HepG2 (cell line): ENCODE measurements around the gene LLGL1. TPM values are rescaled to one million over a fixed set of nuclear protein-coding genes. Genes with fewer than 3 reads are reported as not detected.

Experiments
- ATAC-seq: fragments of 200-7000 bp; cut with Tn5 transposase; 3 replicates; pipeline ENCODE4 v1.9.1; 2020; ENCODE audit warnings: mild to moderate bottlenecking, moderate library complexity
- BruUV-seq: library from RNA; stranded (reverse); fragments of 400-500 nt; replicated peaks from 2 replicates; lab custom pipeline; 2021; lab: Mats Ljungman, UMichigan
- CTCF ChIA-PET: fragments of 300-600 bp; formaldehyde crosslinking; extraction: SDS; loops from one replicate; lab custom pipeline; 2021; ENCODE audit warnings: low total read pairs, inconsistent platforms, low intra/inter-chr PET ratio; lab: Yijun Ruan, JAX
- POLR2A ChIA-PET: fragments of 350-600 bp; sonication (Branson Sonifier 250); formaldehyde crosslinking; loops from one replicate; lab custom pipeline; 2020; ENCODE audit warnings: antibody characterized with exemption, inconsistent platforms; lab: Yijun Ruan, JAX
- DNase-seq: peaks from one replicate; pipeline ENCODE4 v3.0.0-alpha.2; 2015; ENCODE audit warnings: low spot score
- FAIRE-seq: peaks from 3 replicates; lab custom pipeline; 2011; peaks lifted over from hg19 to GRCh38; lab: Jason Lieb, UNC
- H2AFZ ChIP-seq: one replicate; pipeline ENCODE4 v1.6.1; 2011; ENCODE audit warnings: low read length, inconsistent platforms
- H3K27ac ChIP-seq: fragments of 300-600 bp; 3 replicates; pipeline ENCODE4 v1.8.0; 2011; ENCODE audit warnings: mixed run types, mild to moderate bottlenecking, mixed read lengths, low read length, inconsistent platforms; ENCODE audit not compliant: insufficient read depth; ENCODE audit errors: extremely low read length
- H3K27me3 ChIP-seq, 2 experiments: fragments of 200-600 bp in 1 of 2; 2 replicates in 1 of 2; 3 replicates in 1 of 2; pipeline versions ENCODE4 v1.6.0 to v1.8.0; 2011; ENCODE audit warnings: low read length in 2 of 2, mild to moderate bottlenecking in 2 of 2, moderate library complexity in 2 of 2, inconsistent platforms in 1 of 2; ENCODE audit not compliant: insufficient read depth in 2 of 2, control insufficient read depth in 1 of 2
- H3K36me3 ChIP-seq, 2 experiments: fragments of 200-600 bp in 1 of 2; replicated peaks in 1 of 2; 2 replicates in 1 of 2; 3 replicates in 1 of 2; pipeline versions ENCODE4 v1.5.1 to v1.8.0; 2011; ENCODE audit warnings: low read length in 2 of 2, inconsistent platforms in 1 of 2; ENCODE audit not compliant: insufficient read depth in 2 of 2, control insufficient read depth in 1 of 2
- H3K4me1 ChIP-seq: 2 replicates; pipeline ENCODE4 v1.5.1; 2012; ENCODE audit warnings: low read length, inconsistent platforms; ENCODE audit not compliant: insufficient read depth
- H3K4me2 ChIP-seq: 2 replicates; pipeline ENCODE4 v1.6.0; 2011; ENCODE audit warnings: low read depth, low read length, inconsistent platforms
- H3K4me3 ChIP-seq, 3 experiments: fragments of 200-600 bp in 1 of 3; sonication (generic), shearing (Covaris generic) in 1 of 3; replicated peaks in 1 of 3; 2 replicates each; pipeline ENCODE4 v1.5.1; 2011 to 2016; ENCODE audit warnings: low read length in 3 of 3, inconsistent platforms in 2 of 3, low read depth in 2 of 3, mild to moderate bottlenecking in 2 of 3, control low read depth in 1 of 3, mixed read lengths in 1 of 3; ENCODE audit not compliant: insufficient read depth in 1 of 3
- H3K79me2 ChIP-seq: one replicate; pipeline ENCODE4 v1.6.1; 2011; ENCODE audit warnings: low read length, inconsistent platforms; ENCODE audit not compliant: insufficient read depth
- H3K9ac ChIP-seq: 2 replicates; pipeline ENCODE4 v1.6.0; 2011; ENCODE audit warnings: mild to moderate bottlenecking, low read depth, low read length, inconsistent platforms; ENCODE audit not compliant: insufficient read depth
- H3K9me3 ChIP-seq: 2 replicates; pipeline ENCODE4 v1.5.1; 2012; ENCODE audit warnings: mild to moderate bottlenecking, low read length
- H4K20me1 ChIP-seq: 2 replicates; pipeline ENCODE4 v1.6.0; 2011; ENCODE audit warnings: inconsistent platforms, mild to moderate bottlenecking, low read length, moderate library complexity; ENCODE audit not compliant: insufficient read depth
- FOXC1 ChIP-seq: sonication (generic); formaldehyde crosslinking; IDR thresholded peaks from 2 replicates; pipeline ENCODE4 v1.8.0; 2022; ENCODE audit warnings: mild to moderate bottlenecking, missing genetic modification reagents, borderline replicate concordance
- FOXK1 ChIP-seq: sonication (generic); formaldehyde crosslinking; IDR thresholded peaks from 2 replicates; pipeline ENCODE4 v1.4.0; 2020; ENCODE audit warnings: low read depth, missing genetic modification reagents, borderline replicate concordance
- HNF4A ChIP-seq: sonication (generic); formaldehyde crosslinking; IDR thresholded peaks from 2 replicates; pipeline ENCODE4 v1.4.0; 2020; ENCODE audit warnings: missing genetic modification reagents
- KDM6A ChIP-seq: IDR thresholded peaks from 2 replicates; pipeline ENCODE4 v1.6.1; 2016; ENCODE audit warnings: low read depth
- KLF16 ChIP-seq, 2 experiments: sonication (generic) in 1 of 2; formaldehyde crosslinking in 1 of 2; IDR thresholded peaks; 2 replicates each; pipeline versions ENCODE4 v1.6.1 to v1.8.0; 2016 to 2023; ENCODE audit warnings: missing genetic modification reagents in 2 of 2, missing compliant biosample characterization in 1 of 2
- MATR3 ChIP-seq: sonication (generic); formaldehyde crosslinking; IDR thresholded peaks from 2 replicates; pipeline ENCODE4 v1.4.0; 2020; ENCODE audit warnings: missing genetic modification reagents
- PHB2 ChIP-seq: fragments of 450-650 bp; IDR thresholded peaks from 2 replicates; pipeline ENCODE4 v1.6.1; 2018; ENCODE audit not compliant: partially characterized antibody
- SALL1 ChIP-seq: sonication (generic); formaldehyde crosslinking; IDR thresholded peaks from 2 replicates; pipeline ENCODE4 v1.8.0; 2022; ENCODE audit warnings: mild to moderate bottlenecking, missing genetic modification reagents
- SOX6 ChIP-seq, 2 experiments: fragments of 450-650 bp in 1 of 2; sonication (generic) in 1 of 2; formaldehyde crosslinking in 1 of 2; IDR thresholded peaks; 2 replicates each; pipeline versions ENCODE4 v1.4.0 to v1.6.1; 2017 to 2020; ENCODE audit warnings: antibody characterized with exemption in 1 of 2, mild to moderate bottlenecking in 1 of 2, missing genetic modification reagents in 1 of 2
- TAF1 ChIP-seq: sonication (generic); formaldehyde crosslinking; IDR thresholded peaks from 2 replicates; pipeline ENCODE4 v1.4.0; 2020; ENCODE audit warnings: missing genetic modification reagents
- TEAD3 ChIP-seq: optimal IDR thresholded peaks from 2 replicates; pipeline ENCODE3; 2016; ENCODE audit warnings: borderline replicate concordance
- U2AF1 ChIP-seq: fragments of 200-400 bp; formaldehyde crosslinking; optimal IDR thresholded peaks from 2 replicates; pipeline ENCODE3; 2017; ENCODE audit warnings: mild to moderate bottlenecking, low read depth, low read length
- ZNF224 ChIP-seq: sonication (generic); formaldehyde crosslinking; IDR thresholded peaks from 2 replicates; pipeline ENCODE4 v1.5.0; 2020; ENCODE audit warnings: mild to moderate bottlenecking, missing genetic modification reagents
- ZNF331 ChIP-seq: sonication (generic); formaldehyde crosslinking; IDR thresholded peaks from 2 replicates; pipeline ENCODE4 v1.4.0; 2020; ENCODE audit warnings: missing genetic modification reagents
- ZNF431 ChIP-seq: sonication (generic); formaldehyde crosslinking; IDR thresholded peaks from 2 replicates; pipeline ENCODE4 v1.9.0; 2022; ENCODE audit warnings: missing genetic modification reagents, low read depth, mild to moderate bottlenecking, borderline replicate concordance
- ZNF547 ChIP-seq: sonication (generic); formaldehyde crosslinking; IDR thresholded peaks from 2 replicates; pipeline ENCODE4 v1.5.1; 2020; ENCODE audit warnings: mild to moderate bottlenecking, missing genetic modification reagents
- ZNF598 ChIP-seq: sonication (generic); formaldehyde crosslinking; IDR thresholded peaks from 2 replicates; pipeline ENCODE4 v1.5.1; 2020; ENCODE audit warnings: mild to moderate bottlenecking, missing genetic modification reagents, borderline replicate concordance
- WGBS: methylation state at CpG from one replicate; pipeline ENCODE4 v1.1.6; 2017; ENCODE audit warnings: low lambda C conversion rate; 5-methylcytosine and 5-hydroxymethylcytosine counted together
- in situ Hi-C: cut with HindIII; loops from 2 replicates; pipeline ENCODE4 v1.10.0; 2017; ENCODE audit warnings: low pct_unique_long_range_greater_than_20kb; ENCODE audit not compliant: extremely low pct_ligation_motif_present
- intact Hi-C: fragments of 100-400 bp; cut with micrococcal nuclease; formaldehyde crosslinking; loops from one replicate; pipeline ENCODE4 v1.10.0; 2022; ENCODE audit not compliant: unreplicated experiment
- polyA plus RNA-seq, 8 experiments: library from polyadenylated mRNA; depleted of rRNA in 3 of 8; stranded (reverse) in 7 of 8; unstranded in 1 of 8; fragments of >200 nt; fragmentation: Illumina TruSeq in 4 of 8; extraction: Trizol in 4 of 8; gene quantifications; 2 replicates each; pipeline versions ENCODE4 v1.2.1 to v1.2.3, GENCODE V29; 2011 to 2016; ENCODE audit warnings: low read depth in 4 of 8, missing spikeins in 1 of 8, mixed read lengths in 1 of 8; ENCODE audit not compliant: insufficient read depth in 1 of 8
- total RNA-seq, 5 experiments: library from RNA; depleted of rRNA; stranded (reverse); fragments of >200 nt; fragmentation: Illumina TruSeq; extraction: Trizol; gene quantifications; 2 replicates each; pipeline ENCODE4 v1.2.3, GENCODE V29; 2016; ENCODE audit warnings: low read depth in 1 of 5
- TF ChIP-seq, protein P1 (sequence below): sonication (generic); formaldehyde crosslinking; IDR thresholded peaks from 2 replicates; pipeline ENCODE4 v1.4.0; 2020; ENCODE audit warnings: missing genetic modification reagents
- TF ChIP-seq, protein P2 (sequence below): IDR thresholded peaks from 2 replicates; pipeline ENCODE4 v1.6.1; 2016; ENCODE audit warnings: mild to moderate bottlenecking, missing biosample characterization, missing genetic modification reagents
- TF ChIP-seq, protein P3 (sequence below): sonication (generic); formaldehyde crosslinking; IDR thresholded peaks from 2 replicates; pipeline ENCODE4 v1.5.0; 2020; ENCODE audit warnings: mild to moderate bottlenecking, missing genetic modification reagents, moderate library complexity

The LLGL1 gene
- total and polyA plus RNA-seq, 2 of the 13 experiments (the other 11 are each of a cell fraction or from before 2014, with no cell fraction given) = 15.0 to 15.3 TPM

DNA sequence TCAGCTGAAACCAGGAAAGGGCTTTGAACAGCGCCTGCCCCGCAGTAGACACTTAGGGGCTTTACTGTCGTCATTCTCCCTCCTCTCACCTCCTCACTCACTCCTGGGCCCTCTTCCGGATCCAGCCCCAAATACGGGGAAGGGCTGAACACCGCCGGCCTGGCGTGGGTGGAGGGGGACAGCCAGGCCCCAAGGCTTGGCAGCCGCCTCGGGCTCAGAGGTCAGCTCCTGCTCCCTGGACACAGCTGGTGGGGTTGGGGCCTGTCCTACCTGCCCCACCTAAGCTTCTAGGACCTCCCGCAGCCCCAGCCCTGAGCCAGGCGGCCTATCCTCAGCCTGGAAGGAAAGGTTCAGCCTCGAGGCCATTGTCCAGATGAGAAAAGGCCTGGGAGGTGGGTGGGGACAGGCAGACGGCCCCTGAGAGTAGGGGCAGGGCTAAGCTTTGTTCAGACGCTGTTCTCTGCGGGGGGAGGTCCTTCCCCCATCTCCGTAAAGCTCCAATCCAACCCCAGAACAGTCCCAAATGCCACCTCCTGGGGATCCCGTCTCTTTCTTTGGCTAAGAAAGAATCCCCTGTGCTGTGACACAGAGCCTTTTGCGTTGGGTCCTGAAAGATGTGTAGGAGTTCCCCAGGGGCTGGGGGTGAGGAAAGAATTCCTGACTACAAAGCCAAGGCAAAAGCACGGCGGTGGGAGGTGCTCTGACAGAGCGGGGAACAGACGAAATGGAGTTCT, 881 bp upstream of the LLGL1 start:
- CTCF ChIA-PET = no interaction called here
- in situ Hi-C loops = loop anchor here (5.0 kb wide), 1 partner anchor 33 kb away; the partner anchor contains the start of gene FLII
- TF ChIP-seq MATR3 (CRISPR knock-in tag) (no peak), ZNF431 (CRISPR knock-in tag) (0 out of 2 replicates have a peak, but pooled peaks have one; percentile 43), FOXC1 (CRISPR knock-in tag) (0 out of 2 replicates have a peak, but pooled peaks have one; percentile 13), HNF4A (CRISPR knock-in tag) (peak; percentile 62), KDM6A (peak; percentile 17; the same call in 1 of the 2 replicates), SOX6 (IDR thresholded peaks at IDR 0.05) (no peak), SOX6 (CRISPR knock-in tag; IDR thresholded peaks at IDR 0.05) (peak; percentile 17; the same call in 1 of the 2 replicates), PHB2 (no peak), ZNF598 (0 out of 2 replicates have a peak, but pooled peaks have one; percentile 33), KLF16 (CRISPR knock-in tag; IDR thresholded peaks at IDR 0.05) (peak in 1 of 2 experiments; percentile 37; a peak in 1 of 4 replicates), ZNF547 (CRISPR knock-in tag) (0 out of 2 replicates have a peak, but pooled peaks have one; percentile 15), ZNF224 (CRISPR knock-in tag) (no peak), ZNF331 (CRISPR knock-in tag) (no peak), FOXK1 (CRISPR knock-in tag) (0 out of 2 replicates have a peak, but pooled peaks have one; percentile 14), SALL1 (CRISPR knock-in tag) (peak; percentile 47; the same call in 1 of the 2 replicates), TEAD3 (CRISPR knock-in tag) (peak; percentile 17), TAF1 (peak; percentile 63), U2AF1 (peak; percentile 53)
- TF ChIP-seq, protein P1, sequence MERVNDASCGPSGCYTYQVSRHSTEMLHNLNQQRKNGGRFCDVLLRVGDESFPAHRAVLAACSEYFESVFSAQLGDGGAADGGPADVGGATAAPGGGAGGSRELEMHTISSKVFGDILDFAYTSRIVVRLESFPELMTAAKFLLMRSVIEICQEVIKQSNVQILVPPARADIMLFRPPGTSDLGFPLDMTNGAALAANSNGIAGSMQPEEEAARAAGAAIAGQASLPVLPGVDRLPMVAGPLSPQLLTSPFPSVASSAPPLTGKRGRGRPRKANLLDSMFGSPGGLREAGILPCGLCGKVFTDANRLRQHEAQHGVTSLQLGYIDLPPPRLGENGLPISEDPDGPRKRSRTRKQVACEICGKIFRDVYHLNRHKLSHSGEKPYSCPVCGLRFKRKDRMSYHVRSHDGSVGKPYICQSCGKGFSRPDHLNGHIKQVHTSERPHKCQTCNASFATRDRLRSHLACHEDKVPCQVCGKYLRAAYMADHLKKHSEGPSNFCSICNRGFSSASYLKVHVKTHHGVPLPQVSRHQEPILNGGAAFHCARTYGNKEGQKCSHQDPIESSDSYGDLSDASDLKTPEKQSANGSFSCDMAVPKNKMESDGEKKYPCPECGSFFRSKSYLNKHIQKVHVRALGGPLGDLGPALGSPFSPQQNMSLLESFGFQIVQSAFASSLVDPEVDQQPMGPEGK = peak; percentile 90
- TF ChIP-seq, protein P2, sequence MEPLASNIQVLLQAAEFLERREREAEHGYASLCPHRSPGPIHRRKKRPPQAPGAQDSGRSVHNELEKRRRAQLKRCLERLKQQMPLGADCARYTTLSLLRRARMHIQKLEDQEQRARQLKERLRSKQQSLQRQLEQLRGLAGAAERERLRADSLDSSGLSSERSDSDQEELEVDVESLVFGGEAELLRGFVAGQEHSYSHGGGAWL = peak; percentile 49; the same call in 1 of the 2 replicates
- TF ChIP-seq, protein P3, sequence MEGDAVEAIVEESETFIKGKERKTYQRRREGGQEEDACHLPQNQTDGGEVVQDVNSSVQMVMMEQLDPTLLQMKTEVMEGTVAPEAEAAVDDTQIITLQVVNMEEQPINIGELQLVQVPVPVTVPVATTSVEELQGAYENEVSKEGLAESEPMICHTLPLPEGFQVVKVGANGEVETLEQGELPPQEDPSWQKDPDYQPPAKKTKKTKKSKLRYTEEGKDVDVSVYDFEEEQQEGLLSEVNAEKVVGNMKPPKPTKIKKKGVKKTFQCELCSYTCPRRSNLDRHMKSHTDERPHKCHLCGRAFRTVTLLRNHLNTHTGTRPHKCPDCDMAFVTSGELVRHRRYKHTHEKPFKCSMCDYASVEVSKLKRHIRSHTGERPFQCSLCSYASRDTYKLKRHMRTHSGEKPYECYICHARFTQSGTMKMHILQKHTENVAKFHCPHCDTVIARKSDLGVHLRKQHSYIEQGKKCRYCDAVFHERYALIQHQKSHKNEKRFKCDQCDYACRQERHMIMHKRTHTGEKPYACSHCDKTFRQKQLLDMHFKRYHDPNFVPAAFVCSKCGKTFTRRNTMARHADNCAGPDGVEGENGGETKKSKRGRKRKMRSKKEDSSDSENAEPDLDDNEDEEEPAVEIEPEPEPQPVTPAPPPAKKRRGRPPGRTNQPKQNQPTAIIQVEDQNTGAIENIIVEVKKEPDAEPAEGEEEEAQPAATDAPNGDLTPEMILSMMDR (CRISPR knock-in tag) = 0 out of 2 replicates have a peak, but pooled peaks have one; percentile 5

More for the DNA sequence above, 881 bp upstream of the LLGL1 start:
- H3K4me1 ChIP-seq = peaks cover 52% of the 10 kb centered on the region
- ATAC-seq = peak; percentile 69
- intact Hi-C loops = no loop called here
- H3K27ac ChIP-seq = peak overlapping the region; percentile 60
- H3K79me2 ChIP-seq = peaks cover 19% of the 10 kb centered on the region
- H4K20me1 ChIP-seq = peaks cover 4% of the 10 kb centered on the region; the same call in 1 of the 2 replicates
- H3K9ac ChIP-seq = peak overlapping the region; percentile 59
- peak; percentile 46 for DNase-seq
- H3K36me3 ChIP-seq = no peaks in the 10 kb centered on the region
- peak overlapping the region; percentile 100 for H3K4me2 ChIP-seq
- peak overlapping the region; percentile 70 to 93 (median 86) for H3K4me3 ChIP-seq
- POLR2A ChIA-PET = interaction anchor here (0.6 to 3.2 kb wide), 12 partner anchors 8 to 138 kb away, joined by 3 to 29 read pairs (median 4); partner anchors contain the start of genes ALKBH5, MIEF2, SHMT1 and SMCR8
- FAIRE-seq = peak; percentile 72
- H3K9me3 ChIP-seq = no peaks in the 10 kb centered on the region
- under 1% methylated on average over 10 of the region's 23 CpGs for WGBS
- H3K27me3 ChIP-seq = no peaks in the 10 kb centered on the region; a peak in 1 of 5 replicates
- BruUV-seq = no TSS peak
- peak overlapping the region; percentile 52 for H2AFZ ChIP-seq
